ENCODE measurements around the gene LIN28B. TPM values are rescaled to one million over a fixed set of nuclear protein-coding genes. Genes with fewer than 3 reads are reported as not detected.

LIN28B gene
- total RNA-seq, 4 donors from 2014 or later = not detected

- no peak for TF ChIP-seq CTCF (IDR thresholded peaks at IDR 0.05; ENCODE audit: low read depth)
Observed at GRCh38 chr6:104936766-104937535, 20.0 kb upstream of the LIN28B start.

- no peak for TF ChIP-seq CTCF (IDR thresholded peaks at IDR 0.05; ENCODE audit: low read depth)
Observed at GRCh38 chr6:104940238-104940892, 16.5 kb upstream of the LIN28B start.

GRCh38 chr6:104940893-104941728 is 15.8 kb upstream of the LIN28B start:
- TF ChIP-seq CTCF (IDR thresholded peaks at IDR 0.05; ENCODE audit: low read depth) = no peak

- no peak for TF ChIP-seq CTCF (IDR thresholded peaks at IDR 0.05; ENCODE audit: low read depth)
Observed at GRCh38 chr6:104941729-104942091, 15.2 kb upstream of the LIN28B start.

- no peak for TF ChIP-seq CTCF (IDR thresholded peaks at IDR 0.05; ENCODE audit: low read depth)
Observed at GRCh38 chr6:104943781-104944180, 13.1 kb upstream of the LIN28B start.

- no peak for TF ChIP-seq CTCF (IDR thresholded peaks at IDR 0.05; ENCODE audit: low read depth)
Observed at GRCh38 chr6:104949206-104949605, 7.7 kb upstream of the LIN28B start.

GRCh38 chr6:104951677-104952076 is 5.2 kb upstream of the LIN28B start:
- TF ChIP-seq CTCF (IDR thresholded peaks at IDR 0.05; ENCODE audit: low read depth) = no peak
